Daoy (cell line): ENCODE measurements around the gene NDUFS6. TPM values are rescaled to one million over a fixed set of nuclear protein-coding genes. Genes with fewer than 3 reads are reported as not detected.
"Not testable (repeated sequence)": the region's sequence is repeated elsewhere in the genome, so short reads cannot be mapped to it uniquely, and the experiment has no call there.

Experiments
- DNase-seq: peaks from one replicate; pipeline ENCODE4 v3.0.0-alpha.2; 2015; ENCODE audit warnings: low read depth
- total RNA-seq: library from RNA; depleted of rRNA; stranded (reverse); fragments of >200 nt; shearing (Covaris generic); gene quantifications from 2 replicates; pipeline ENCODE4 v1.2.3, GENCODE V29; 2014

NDUFS6 gene
- total RNA-seq, 1 experiment from 2014 or later = 74.7 TPM

DNA sequence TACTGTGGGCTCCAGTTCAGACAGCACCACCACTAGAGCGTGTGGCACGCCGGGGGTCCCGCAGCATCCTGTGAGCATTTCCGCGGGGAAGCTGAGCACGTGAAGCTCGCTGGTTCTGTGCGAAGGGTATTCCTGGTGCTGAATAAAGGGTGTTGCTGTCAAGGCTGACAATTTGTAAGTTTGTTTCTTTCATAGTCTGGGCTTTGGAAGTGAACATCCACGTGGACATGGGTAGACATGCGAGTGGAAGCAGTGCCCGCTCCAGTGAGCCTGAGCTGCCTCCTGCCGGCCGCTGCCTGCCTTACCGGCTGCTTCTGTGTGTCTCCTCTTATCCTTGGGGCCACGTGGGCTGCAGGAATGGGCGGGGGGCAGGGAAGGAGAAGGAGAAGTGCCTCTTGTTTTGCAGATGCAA, 14.7 kb downstream of the NDUFS6 start:
- DNase-seq = no peak

DNA sequence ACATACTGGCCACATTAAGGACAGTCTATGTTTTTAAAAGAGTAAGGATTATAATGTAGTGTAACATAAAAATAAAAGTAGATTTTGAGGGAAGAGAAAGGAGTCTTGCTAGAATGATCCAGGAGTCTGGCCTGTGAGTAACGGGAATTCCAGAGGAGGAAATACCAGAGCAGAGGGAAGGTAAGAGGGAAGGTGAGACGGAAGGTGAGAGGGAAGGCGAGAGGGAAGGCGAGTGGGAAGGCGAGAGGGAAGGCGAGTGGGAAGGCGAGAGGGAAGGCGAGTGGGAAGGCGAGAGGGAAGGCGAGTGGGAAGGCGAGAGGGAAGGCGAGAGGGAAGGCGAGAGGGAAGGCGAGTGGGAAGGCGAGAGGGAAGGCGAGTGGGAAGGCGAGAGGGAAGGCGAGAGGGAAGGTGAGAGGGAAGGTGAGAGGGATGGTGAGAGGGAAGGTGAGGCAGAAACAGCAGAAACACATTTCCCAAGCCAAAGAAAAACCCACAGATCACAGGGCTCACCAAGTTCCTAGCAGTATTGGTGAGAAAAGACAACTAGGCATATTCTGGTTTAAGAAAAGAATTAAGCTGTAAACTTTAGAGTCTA, 15.4 kb downstream of the NDUFS6 start:
- not testable (repeated sequence) for DNase-seq

DNA sequence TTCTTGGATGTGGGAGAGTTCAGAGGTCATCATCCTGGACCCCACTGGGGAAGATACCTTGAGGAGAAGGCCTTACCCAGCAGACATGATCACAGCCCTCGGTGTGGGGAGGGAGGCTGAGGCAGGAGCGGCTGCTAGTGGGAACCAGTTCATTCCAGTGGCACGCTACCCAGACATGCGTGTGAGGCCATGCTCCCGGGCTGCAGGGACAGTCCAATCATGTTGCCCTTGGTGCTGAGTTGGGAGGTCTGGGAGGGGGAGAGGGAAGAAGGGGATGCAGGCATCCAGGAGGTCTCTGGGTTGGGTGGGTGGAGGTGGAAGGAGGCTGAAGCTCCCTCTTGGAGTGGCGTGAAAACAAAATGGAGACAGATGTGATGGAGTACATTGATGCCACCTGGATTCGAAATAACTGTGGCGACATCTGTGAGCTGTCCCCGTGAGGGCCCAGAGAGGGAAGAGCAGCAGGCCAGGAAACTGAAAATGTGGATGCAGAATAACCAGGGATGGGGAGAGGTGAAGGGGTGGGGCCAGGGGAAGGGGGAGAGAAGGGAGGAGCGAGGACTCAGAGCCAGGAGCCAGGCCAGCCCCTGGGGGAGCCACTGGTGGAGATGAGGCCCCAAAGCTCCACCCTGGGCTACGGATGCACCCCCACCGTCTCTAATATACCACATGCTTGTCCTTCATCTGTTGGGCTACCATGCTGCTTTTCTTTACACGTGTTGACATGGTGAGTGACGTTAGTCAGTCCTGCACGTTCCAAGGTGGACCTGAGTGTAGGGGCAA, 16.2 kb downstream of the NDUFS6 start:
- DNase-seq = no peak

GRCh38 chr5:1818784-1819183, 17.6 kb downstream of the NDUFS6 start:
- no peak for DNase-seq

DNA sequence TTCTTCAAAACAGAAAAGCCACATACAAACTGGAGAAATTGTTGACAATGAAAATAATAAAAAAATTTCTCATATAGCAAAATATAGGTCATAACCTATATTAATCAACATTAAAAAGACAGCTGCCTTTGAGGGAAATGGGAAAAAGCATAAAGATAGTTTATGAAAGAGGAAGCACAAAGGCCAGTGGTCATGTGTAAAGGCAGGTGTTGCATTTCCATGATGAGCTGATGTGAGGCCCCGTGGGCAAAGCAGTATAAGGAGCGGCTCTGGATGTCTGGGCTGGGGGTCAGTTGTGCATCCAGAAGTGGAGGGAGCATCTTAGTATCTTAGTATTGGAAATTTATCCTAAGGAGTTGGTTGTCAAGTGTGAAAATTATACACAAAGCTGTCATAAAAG, 18.3 kb downstream of the NDUFS6 start:
- no peak for DNase-seq

DNA sequence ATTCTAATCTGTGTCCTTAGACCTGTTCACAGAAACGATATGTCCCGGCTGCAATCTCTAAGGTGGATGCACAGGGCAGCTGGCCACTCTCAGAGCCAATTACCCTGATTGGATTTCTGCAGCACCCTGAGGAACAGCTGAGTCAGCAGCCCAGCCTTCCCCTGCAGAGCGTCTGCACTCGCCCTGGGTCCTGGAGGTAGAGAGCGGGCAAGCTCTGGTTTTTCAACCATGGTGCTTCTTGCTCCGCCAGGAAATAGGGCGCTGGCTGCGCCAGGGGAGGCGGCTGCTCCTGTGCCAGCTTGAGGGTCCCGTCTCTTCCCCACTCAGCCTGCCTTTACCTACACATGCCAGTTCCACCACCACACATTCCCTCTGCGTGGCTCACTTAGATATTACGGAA, 19.2 kb downstream of the NDUFS6 start:
- no peak for DNase-seq

DNA sequence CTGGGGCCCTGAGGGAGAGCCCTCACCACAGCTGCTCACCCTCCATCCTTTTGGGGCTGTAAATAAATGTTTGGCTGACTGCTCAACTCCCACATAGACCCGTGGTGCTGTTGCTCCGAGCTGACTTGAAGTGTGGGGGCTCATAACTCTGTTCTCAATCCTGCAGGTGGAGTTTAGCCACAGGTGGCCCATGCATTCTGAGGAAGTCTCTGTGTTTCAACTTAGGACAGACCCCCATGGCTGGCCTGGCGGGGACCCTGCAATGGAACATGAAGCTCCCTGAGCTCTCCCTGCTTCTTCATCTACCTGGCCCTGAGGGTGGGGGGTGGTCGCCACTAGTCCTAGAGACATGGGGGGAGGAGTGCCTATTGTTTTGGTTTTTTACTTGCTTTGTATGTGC, 19.7 kb downstream of the NDUFS6 start:
- DNase-seq = no peak

- DNase-seq = no peak
Observed at GRCh38 chr5:1821862-1822261, 20.7 kb downstream of the NDUFS6 start.

DNA sequence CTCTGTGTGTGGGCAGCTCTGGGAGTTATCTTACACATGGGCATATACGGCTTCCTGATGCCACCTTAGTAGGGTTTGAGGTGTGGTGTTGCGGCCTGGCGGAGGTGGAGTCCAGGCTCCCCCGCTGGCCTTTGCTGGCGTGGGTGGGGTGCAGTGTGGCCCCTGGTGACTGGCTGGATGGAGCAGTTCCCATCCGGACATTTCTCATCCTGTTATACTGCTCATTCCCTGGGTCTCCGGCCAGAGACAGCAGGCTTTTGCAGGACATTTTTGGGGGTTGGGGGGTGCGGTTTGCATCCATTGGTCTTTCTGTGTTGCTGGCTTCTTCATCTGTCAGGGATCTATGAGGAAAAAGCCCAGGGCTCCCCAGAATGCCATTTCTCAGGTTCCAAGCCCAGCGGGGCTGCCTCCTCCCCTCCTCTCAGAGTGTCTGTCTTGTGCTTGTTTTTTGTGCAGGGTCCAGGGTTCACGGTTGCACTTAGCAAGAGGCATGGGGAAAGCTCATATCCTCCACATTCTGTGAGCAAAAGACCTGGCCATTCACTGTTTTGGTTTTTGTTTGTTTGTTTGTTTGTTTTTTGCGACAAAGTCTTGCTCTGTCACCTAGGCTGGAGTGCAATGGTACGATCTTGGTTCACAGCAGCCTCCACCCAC, 22.3 kb downstream of the NDUFS6 start:
- no peak for DNase-seq

- no peak for DNase-seq
Observed at GRCh38 chr5:1824109-1824821, 23.1 kb downstream of the NDUFS6 start.

DNA sequence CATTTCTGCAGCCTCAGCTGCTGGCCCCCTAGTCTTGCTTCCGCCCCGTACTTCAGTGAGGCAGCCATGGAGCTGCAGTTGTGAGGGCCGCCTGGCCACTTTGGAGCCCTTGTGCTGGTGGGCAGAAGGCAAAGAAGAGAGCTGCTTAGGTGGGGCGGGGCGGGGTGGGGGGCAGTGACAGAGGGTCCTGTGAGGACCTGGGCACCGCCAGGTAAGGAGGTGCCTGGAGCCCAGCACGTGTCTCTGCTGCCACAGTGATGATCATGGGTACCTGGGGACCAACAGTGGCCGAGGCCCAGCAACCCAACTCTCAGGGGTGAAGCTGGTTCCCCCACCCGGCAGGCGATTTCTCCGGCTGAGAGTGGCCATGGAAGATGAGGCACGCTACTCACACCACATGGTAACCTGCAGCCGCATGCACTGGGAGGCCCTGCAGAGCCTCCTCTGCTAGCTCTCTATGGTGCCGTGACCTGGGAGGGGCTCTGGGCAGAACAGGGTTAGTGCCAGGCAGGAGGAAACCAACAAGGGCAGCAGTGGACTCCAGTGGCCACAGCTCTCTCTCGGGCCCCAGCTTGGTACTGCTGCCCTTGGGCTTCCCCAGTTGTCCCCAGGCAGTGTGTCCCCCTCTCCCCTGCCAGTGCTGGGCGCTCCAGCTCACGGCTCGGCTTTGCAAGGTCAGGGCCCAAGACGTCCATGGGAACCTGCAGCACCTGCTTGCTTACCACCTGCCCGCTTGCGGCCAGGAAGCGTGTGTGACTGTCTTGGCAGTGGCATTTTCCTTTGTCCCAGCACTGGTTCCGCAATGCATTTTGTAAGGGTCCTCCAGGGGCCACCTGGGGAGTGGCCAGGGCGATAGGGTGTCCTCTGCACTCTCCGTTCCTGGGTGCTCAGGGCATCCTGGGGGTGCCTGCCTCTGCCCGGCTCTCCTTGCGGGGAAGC, 24.0 kb downstream of the NDUFS6 start:
- DNase-seq = no peak

DNA sequence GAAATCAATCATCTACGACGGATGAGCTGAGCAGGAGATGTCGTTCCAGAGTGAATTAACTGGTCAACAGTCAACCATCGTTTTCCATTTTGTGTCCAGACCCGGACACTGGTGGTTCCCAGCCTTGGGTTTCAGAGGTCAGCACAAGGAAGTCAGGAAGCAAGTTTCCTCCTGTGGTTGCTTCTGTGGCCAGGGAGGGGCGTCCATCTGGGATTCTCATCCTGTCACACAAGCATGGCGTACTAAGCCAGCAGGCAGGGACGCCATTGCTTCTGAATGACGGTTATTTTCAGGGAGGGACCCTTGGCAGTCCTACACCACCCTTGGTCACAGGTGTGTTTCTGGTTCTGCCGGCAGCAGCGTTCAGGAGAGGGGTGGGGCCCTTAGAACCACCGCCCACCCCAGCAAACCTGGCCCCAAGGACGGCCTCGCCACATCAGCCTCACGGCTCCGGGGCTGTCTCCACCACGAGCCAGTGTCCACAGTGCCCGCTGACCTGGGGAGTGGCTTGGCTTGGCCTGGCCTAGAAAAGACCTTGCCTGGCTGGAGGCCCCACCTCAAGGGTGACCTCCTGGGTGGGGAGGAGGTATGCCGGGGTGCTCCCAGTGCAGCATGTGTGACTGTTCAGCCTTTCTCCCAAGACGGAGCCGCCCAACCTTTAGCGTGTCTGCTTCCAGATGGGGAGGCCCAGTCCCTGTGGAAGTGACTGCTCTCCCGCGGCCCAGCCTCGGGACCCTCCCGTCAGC, 25.2 kb downstream of the NDUFS6 start:
- DNase-seq = no peak

DNA sequence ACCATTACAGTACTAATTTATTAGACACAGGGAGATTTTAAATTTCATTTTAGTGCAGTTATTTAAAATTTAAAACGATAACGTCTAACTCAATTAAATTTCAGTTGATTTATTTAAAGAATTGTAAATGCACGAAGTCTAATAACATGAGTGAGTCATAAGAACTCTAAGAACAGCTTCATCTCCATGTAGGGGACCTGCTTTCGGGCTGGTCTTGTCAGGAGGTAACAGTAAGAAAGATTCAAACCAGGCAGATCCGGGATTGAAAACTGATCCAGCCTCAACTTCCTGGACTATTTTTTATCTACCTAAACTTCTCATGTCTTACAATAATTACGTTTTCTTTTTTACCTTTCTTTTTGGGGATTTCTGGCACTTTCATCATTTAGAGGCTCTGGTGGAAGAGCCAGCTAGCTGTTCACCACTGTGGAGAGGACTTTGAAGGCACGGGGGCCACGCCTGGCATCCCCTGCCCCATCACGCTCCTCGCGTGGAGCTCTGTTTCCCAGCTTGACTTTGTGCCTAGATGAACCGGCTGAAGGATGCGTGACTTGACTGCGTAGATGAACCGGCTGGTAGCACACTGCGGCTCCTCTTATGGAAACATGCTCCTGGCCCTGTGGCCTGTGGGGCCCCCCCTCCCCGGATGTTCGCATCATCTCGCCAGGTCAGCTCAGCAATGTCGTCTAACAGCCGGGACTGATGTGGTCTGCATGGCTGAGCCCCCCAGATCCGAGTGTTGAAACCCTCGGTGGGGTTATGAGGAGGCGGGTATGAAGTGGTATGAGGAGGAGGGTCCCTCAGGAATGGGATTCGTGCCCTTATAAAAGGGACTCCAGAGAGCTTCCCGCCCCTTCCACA, 26.0 kb downstream of the NDUFS6 start:
- no peak for DNase-seq

- DNase-seq = no peak
Observed at GRCh38 chr5:1827886-1828397, 26.7 kb downstream of the NDUFS6 start.

GRCh38 chr5:1830571-1831228, 29.5 kb downstream of the NDUFS6 start:
- DNase-seq = no peak

GRCh38 chr5:1831257-1831656, 30.1 kb downstream of the NDUFS6 start:
- no peak for DNase-seq

GRCh38 chr5:1831677-1832313, 30.6 kb downstream of the NDUFS6 start:
- no peak for DNase-seq

DNA sequence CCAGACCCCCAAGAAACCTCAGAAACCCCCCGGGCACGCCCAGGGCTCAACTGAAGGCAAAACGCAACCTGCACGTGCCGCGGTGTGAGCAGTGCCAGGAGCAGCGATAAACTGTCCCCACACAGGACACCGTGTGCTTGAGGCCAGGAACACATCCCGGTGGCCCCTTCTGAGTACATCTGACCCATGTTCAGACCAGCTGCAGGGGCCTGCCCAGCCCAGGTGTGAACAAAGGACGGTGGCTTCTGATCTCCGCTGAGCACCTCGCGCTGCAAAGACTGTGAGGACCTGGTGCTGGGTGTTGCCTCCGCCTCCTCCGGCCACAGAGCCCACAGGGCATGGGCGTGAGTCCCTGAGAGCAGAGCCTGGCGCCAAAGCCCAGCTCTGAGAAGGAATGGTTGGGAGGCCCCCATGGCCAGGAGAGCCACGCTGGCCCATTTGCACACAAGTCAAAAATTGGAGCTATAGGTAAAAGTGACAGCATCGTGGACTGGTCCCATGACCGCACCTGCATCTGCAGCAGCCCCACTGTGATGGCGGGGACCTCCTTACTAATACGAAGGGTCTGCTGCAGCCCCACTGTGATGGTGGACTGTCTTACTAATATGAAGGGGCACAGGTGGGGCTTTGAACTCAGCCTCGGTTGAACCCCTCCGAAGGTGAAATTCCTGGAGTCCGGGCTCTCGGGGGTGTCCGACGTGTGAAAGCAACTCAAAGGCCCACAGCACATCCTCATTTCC, 31.5 kb downstream of the NDUFS6 start:
- DNase-seq = no peak
